ENCODE results near the gene PIP4K2B. TPM values are rescaled to one million over a fixed set of nuclear protein-coding genes. Genes with fewer than 3 reads are reported as not detected.

The PIP4K2B gene
- total and polyA plus RNA-seq, 2 of the 8 experiments (the other 6 are each of a cell fraction or from before 2014, with no cell fraction given): 21.5 to 57.8 TPM

DNA sequence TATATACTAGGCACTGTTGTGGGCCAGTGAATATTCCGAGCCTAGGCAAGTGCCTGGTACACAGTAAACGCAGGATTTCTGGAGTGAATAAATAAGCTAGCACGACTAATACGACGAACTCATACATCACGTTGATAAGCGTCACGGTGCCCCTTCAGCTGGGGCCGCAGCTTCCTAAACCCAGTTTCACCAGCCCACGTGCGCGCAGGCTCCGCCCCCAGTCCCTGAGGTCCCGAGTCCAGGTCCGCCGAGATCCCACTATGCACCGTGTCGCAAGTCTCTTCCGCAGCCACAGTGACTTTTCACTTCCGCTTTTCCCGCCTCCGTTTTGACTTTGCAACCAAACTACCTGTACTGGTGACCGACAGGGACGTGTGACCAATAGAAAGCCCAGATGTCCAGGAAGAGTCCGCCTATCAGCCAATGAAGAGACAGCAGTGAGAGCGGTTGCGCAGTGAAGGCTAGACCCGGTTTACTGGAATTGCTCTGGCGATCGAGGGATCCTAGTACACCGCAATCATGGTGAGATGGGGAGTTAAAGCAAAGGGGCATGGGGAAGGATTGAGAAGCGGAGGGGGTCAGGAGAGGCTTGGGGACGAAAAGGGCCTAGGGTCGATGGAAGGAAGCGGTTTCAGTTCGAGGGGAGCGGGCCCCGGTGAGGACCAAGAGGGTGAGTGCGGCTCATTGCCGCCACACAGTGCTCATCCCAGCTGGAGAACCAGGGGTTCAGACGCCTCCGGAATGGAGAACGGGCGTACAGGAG lies 46.9 kb downstream of the PIP4K2B start, which contains the start of gene PSMB3:
Gene PSMB3, plus strand, starts transcription at position 434 of the 763 bp plus-strand sequence. Its CDS starts 86 bp downstream, at position 520.
- WGBS, 2 experiments (ENCODE audit: extremely low coverage in 1 of 2, insufficient coverage in 1 of 2, insufficient read length in 1 of 2, insufficient replicate concordance in 2 of 2, low coverage in 1 of 2, low lambda C conversion rate in 2 of 2, missing lambda C conversion rate in 1 of 2): 1% methylated on average over 43 of the region's 44 CpGs; no CpG with 5 or more reads in 1 of the 2 experiments
- no peak for FAIRE-seq
- H3K4me2 ChIP-seq (ENCODE audit: insufficient read depth in 1 of 2, low read depth in 2 of 2, low read length in 2 of 2): peak within 1 kb of the TSS; percentile 89 to 96
- DNase-seq (ENCODE audit: low read depth in 1 of 2, low spot score in 2 of 2): peak; percentile 88 to 96
- peaks cover 0 to 5% of the 10 kb centered on the region in 2 experiments for H4K20me1 ChIP-seq (replicated peaks in 1 of 2; ENCODE audit: control insufficient read depth in 1 of 2, insufficient read depth in 2 of 2, low read length in 2 of 2)
- peak within 1 kb of the TSS; percentile 67; the same call in 1 of the 2 replicates for H3K27ac ChIP-seq (ENCODE audit: low read depth, low read length)
- H3K23ac ChIP-seq (ENCODE audit: insufficient read length): no peak within 1 kb of the TSS
- peaks cover 34% of the 10 kb centered on the region for H3K23me2 ChIP-seq (ENCODE audit: low read depth, low read length)
- peaks cover 5 to 17% (median 12%) of the 10 kb centered on the region in 4 experiments; a peak in 7 of 8 replicates for H3K36me3 ChIP-seq (ENCODE audit: control insufficient read depth in 2 of 4, insufficient read depth in 4 of 4, low read length in 3 of 4)
- CTCF ChIA-PET (ENCODE audit: partially characterized antibody): interaction anchor here (0.6 to 2.5 kb wide), 7 partner anchors 9 to 117 kb away, joined by 3 to 10 read pairs (median 4); no protein-coding TSS in a partner anchor
- peaks cover 0 to 16% of the 10 kb centered on the region in 2 experiments; a peak in 3 of 4 replicates for H3K79me2 ChIP-seq (ENCODE audit: control insufficient read depth in 1 of 2, insufficient read depth in 2 of 2, low read length in 2 of 2)
- peak within 1 kb of the TSS; percentile 86 to 99 (median 90) for H3K4me3 ChIP-seq (ENCODE audit: extremely low read depth in 1 of 4, insufficient read depth in 2 of 4, low read depth in 3 of 4, low read length in 4 of 4)
- peak within 1 kb of the TSS; percentile 70; the same call in 1 of the 2 replicates for H2BK12ac ChIP-seq (ENCODE audit: low read depth, low read length)
- peak within 1 kb of the TSS; percentile 87 for H4K5ac ChIP-seq (ENCODE audit: insufficient read length, low read depth, low read length)
- H2BK20ac ChIP-seq (ENCODE audit: low read length): no peak within 1 kb of the TSS; the same call in 1 of the 2 replicates
- H3K4ac ChIP-seq (replicated peaks; ENCODE audit: insufficient read length, low read depth, low read length): peak within 1 kb of the TSS; percentile 82
- H2AFZ ChIP-seq (ENCODE audit: low read length): peak within 1 kb of the TSS; percentile 68; the same call in 1 of the 2 replicates
- peak within 1 kb of the TSS; percentile 7 for H2BK120ac ChIP-seq (replicated peaks; ENCODE audit: low read depth, low read length)
- peak within 1 kb of the TSS; percentile 96 for H2BK5ac ChIP-seq (ENCODE audit: low read depth, low read length)
- peaks cover 0 to 5% (median 3%) of the 10 kb centered on the region in 4 experiments; a peak in 4 of 7 replicates for H3K4me1 ChIP-seq (replicated peaks in 1 of 4; ENCODE audit: control insufficient read depth in 3 of 4, insufficient read depth in 4 of 4, low read length in 3 of 4)
- H4K91ac ChIP-seq (replicated peaks; ENCODE audit: insufficient read length, low read length): peak within 1 kb of the TSS; percentile 49
- H3K14ac ChIP-seq (ENCODE audit: insufficient read length): no peak within 1 kb of the TSS
- peak within 1 kb of the TSS; percentile 81 for H3K18ac ChIP-seq (ENCODE audit: extremely low read depth, low read length)
- H3K9ac ChIP-seq (replicated peaks in 1 of 4; ENCODE audit: extremely low read depth in 1 of 4, low read depth in 3 of 4, low read length in 3 of 4): peak within 1 kb of the TSS; percentile 70 to 88 (median 84)
- peak within 1 kb of the TSS; percentile 85 for H3K56ac ChIP-seq (replicated peaks; ENCODE audit: insufficient read length, low read depth, low read length)
- H2AK5ac ChIP-seq (ENCODE audit: low read depth, low read length): peak within 1 kb of the TSS; percentile 18; the same call in 1 of the 2 replicates
- H4K8ac ChIP-seq (ENCODE audit: extremely low read depth, insufficient read depth, low read length): peak within 1 kb of the TSS; percentile 62
- POLR2A ChIA-PET (ENCODE audit: partially characterized antibody): interaction anchor here (0.6 to 3.6 kb wide), 17 partner anchors 9 to 699 kb away, joined by 3 to 22 read pairs (median 4); partner anchors contain the start of genes LASP1, MED1, MLLT6 and RPL19
- H3K9me3 ChIP-seq (ENCODE audit: insufficient read depth in 2 of 2, low read depth in 1 of 2, low read length in 1 of 2): no peaks in the 10 kb centered on the region
- H3K79me1 ChIP-seq (ENCODE audit: low read depth, low read length): peaks cover 2% of the 10 kb centered on the region; the same call in 1 of the 2 replicates
- H2BK15ac ChIP-seq (ENCODE audit: low read length): peak within 1 kb of the TSS; percentile 40; the same call in 1 of the 2 replicates
- H3K27me3 ChIP-seq (replicated peaks in 1 of 4; ENCODE audit: control insufficient read depth in 3 of 4, extremely low read depth in 1 of 4, insufficient read depth in 3 of 4, low read length in 3 of 4): peaks cover 0 to 11% (median 5%) of the 10 kb centered on the region in 4 experiments; a peak in 5 of 7 replicates
- TF ChIP-seq RNF2 (IDR thresholded peaks at IDR 0.05; ENCODE audit: borderline replicate concordance, low read depth, low read length, missing control alignments, poor library complexity, severe bottlenecking): no peak
- TF ChIP-seq, protein P1, sequence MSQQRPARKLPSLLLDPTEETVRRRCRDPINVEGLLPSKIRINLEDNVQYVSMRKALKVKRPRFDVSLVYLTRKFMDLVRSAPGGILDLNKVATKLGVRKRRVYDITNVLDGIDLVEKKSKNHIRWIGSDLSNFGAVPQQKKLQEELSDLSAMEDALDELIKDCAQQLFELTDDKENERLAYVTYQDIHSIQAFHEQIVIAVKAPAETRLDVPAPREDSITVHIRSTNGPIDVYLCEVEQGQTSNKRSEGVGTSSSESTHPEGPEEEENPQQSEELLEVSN (IDR thresholded peaks at IDR 0.05): peak; percentile 51; the same call in 1 of the 2 replicates
- peak in 1 of 2 experiments; percentile 75; a peak in 1 of 3 replicates for TF ChIP-seq POLR2A (IDR thresholded peaks at IDR 0.05; ENCODE audit: control extremely low read depth in 1 of 2, low read depth in 2 of 2, low read length in 2 of 2)
- TF ChIP-seq SP2 (IDR thresholded peaks at IDR 0.05; ENCODE audit: low read length): peak; percentile 86
- TF ChIP-seq PHF8 (conservative IDR thresholded peaks at IDR 0.05; ENCODE audit: low read depth, low read length): peak; percentile 65
- peak; percentile 59 for TF ChIP-seq TBP (IDR thresholded peaks at IDR 0.05; ENCODE audit: low read depth, low read length)
- peak; percentile 55 for TF ChIP-seq CREB1 (IDR thresholded peaks at IDR 0.05)
- TF ChIP-seq KDM4A (IDR thresholded peaks at IDR 0.05; ENCODE audit: low read depth, low read length, severe bottlenecking): peak; percentile 26
- TF ChIP-seq, protein P2, sequence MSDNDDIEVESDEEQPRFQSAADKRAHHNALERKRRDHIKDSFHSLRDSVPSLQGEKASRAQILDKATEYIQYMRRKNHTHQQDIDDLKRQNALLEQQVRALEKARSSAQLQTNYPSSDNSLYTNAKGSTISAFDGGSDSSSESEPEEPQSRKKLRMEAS (IDR thresholded peaks at IDR 0.05): peak; percentile 97

All from H1 (cell line).